HCT116 (cell line): ENCODE results near the gene PTP4A2.

Experiments
- CTCF ChIP-seq, 3 experiments: fragments of 200-600 bp in 1 of 3; sonication (generic) in 1 of 3; IDR thresholded peaks in 2 of 3; conservative IDR thresholded peaks in 1 of 3; 2 replicates each; pipeline ENCODE4 v1.5.1; 2012 to 2017; ENCODE audit warnings: low read depth in 2 of 3, low read length in 2 of 3, antibody characterized with exemption in 1 of 3, borderline replicate concordance in 1 of 3, control low read depth in 1 of 3, mild to moderate bottlenecking in 1 of 3, mixed read lengths in 1 of 3, mixed run types in 1 of 3, moderate library complexity in 1 of 3; ENCODE audit not compliant: insufficient read depth in 1 of 3
- REST ChIP-seq: IDR thresholded peaks from 2 replicates; pipeline ENCODE4 v1.6.1; 2012; ENCODE audit warnings: low read depth

- TF ChIP-seq CTCF (IDR thresholded peaks at IDR 0.05 in 2 of 3, conservative IDR thresholded peaks at IDR 0.05 in 1 of 3; ENCODE audit: borderline replicate concordance in 1 of 3, insufficient read depth in 1 of 3, low read depth in 2 of 3, low read length in 2 of 3): no peak
- TF ChIP-seq REST: no peak
These were observed 5.5 kb upstream of the PTP4A2 start for GRCh38 chr1:31943546-31944184.
